ENCODE data around the gene TLR3.

- TF ChIP-seq CTCF (IDR thresholded peaks at IDR 0.05 in 2 of 3, conservative IDR thresholded peaks at IDR 0.05 in 1 of 3; ENCODE audit: control insufficient read depth in 2 of 3, extremely low read depth in 1 of 3, insufficient read depth in 1 of 3, low read depth in 3 of 3, low read length in 3 of 3) (no peak), GABPA (IDR thresholded peaks at IDR 0.05; ENCODE audit: low read depth) (no peak), SRF (IDR thresholded peaks at IDR 0.05; ENCODE audit: low read depth in 2 of 2, low read length in 2 of 2) (no peak), FOXK2 (IDR thresholded peaks at IDR 0.05) (no peak), ZNF24 (IDR thresholded peaks at IDR 0.05) (no peak), BHLHE40 (IDR thresholded peaks at IDR 0.05; ENCODE audit: borderline replicate concordance in 1 of 2, low read depth in 2 of 2, low read length in 1 of 2) (no peak), POLR2A (IDR thresholded peaks at IDR 0.05; ENCODE audit: low read depth, low read length) (no peak), POLR2AphosphoS5 (IDR thresholded peaks at IDR 0.05; ENCODE audit: low read length) (no peak), ZNF592 (IDR thresholded peaks at IDR 0.05) (no peak), EZH2 (IDR thresholded peaks at IDR 0.05; ENCODE audit: borderline replicate concordance, control insufficient read depth, low read depth, low read length) (no peak), HDAC6 (IDR thresholded peaks at IDR 0.05; ENCODE audit: unreplicated experiment) (no peak), EP300 (IDR thresholded peaks at IDR 0.05; ENCODE audit: borderline replicate concordance in 1 of 2, control insufficient read depth in 1 of 2, low read depth in 2 of 2, low read length in 2 of 2) (no peak), MEF2A (IDR thresholded peaks at IDR 0.05; ENCODE audit: insufficient read depth, low read depth, low read length) (no peak)
Measured at GRCh38 chr4:186039697-186040096, 29.3 kb upstream of the TLR3 start.
